ENCODE measurements around the gene RAB11B. TPM values are rescaled to one million over a fixed set of nuclear protein-coding genes. Genes with fewer than 3 reads are reported as not detected.
A peak's percentile ranks its signal among the peaks of the same experiment; 100 is the strongest.
"Not testable (repeated sequence)": the region's sequence is repeated elsewhere in the genome, so short reads cannot be mapped to it uniquely, and the experiment has no call there.

The RAB11B gene
- total RNA-seq, 1 experiment from 2014 or later, result 67.2 TPM

- Mint-ChIP-seq H3K36me3 (ENCODE audit: insufficient read depth, unreplicated experiment) (peaks cover 26% of the 10 kb centered on the region), H3K4me1 (ENCODE audit: insufficient read depth, unreplicated experiment) (peaks cover 5% of the 10 kb centered on the region), H3K9me3 (ENCODE audit: unreplicated experiment) (no peaks in the 10 kb centered on the region), H3K27ac (ENCODE audit: low read depth, unreplicated experiment) (no peak overlapping the region), H3K27me3 (ENCODE audit: insufficient read depth, unreplicated experiment) (no peaks in the 10 kb centered on the region), H3K4me3 (ENCODE audit: unreplicated experiment) (no peak overlapping the region)
- POLR2A ChIA-PET, result interaction anchor here (1.4 kb wide), 1 partner anchor 15 kb away, joined by 7 read pairs; the partner anchor contains the start of gene RAB11B
- CTCF ChIA-PET, result interaction anchor here (0.6 to 2.3 kb wide), 5 partner anchors 40 to 1372 kb away, joined by 3 to 8 read pairs (median 3); partner anchors contain the start of gene ANGPTL4
- no peak for TF ChIP-seq CTCF (IDR thresholded peaks at IDR 0.05; ENCODE audit: unreplicated experiment)
- intact Hi-C loops (cut with micrococcal nuclease), result no loop called here
- DNase-seq (ENCODE audit: unreplicated experiment), result no peak
- no TSS peak for BruUV-seq (replicated peaks)
Measured at GRCh38 chr19:8404391-8405151, 14.4 kb downstream of the RAB11B start.

- not testable (repeated sequence) for H3K4me3 Mint-ChIP-seq (ENCODE audit: unreplicated experiment); H3K27ac Mint-ChIP-seq (ENCODE audit: low read depth, unreplicated experiment); BruUV-seq (replicated peaks); H3K36me3 Mint-ChIP-seq (ENCODE audit: insufficient read depth, unreplicated experiment); H3K27me3 Mint-ChIP-seq (ENCODE audit: insufficient read depth, unreplicated experiment); H3K4me1 Mint-ChIP-seq (ENCODE audit: insufficient read depth, unreplicated experiment); H3K9me3 Mint-ChIP-seq (ENCODE audit: unreplicated experiment); DNase-seq (ENCODE audit: unreplicated experiment)
- ChIA-PET POLR2A (interaction anchor here (0.6 to 1.7 kb wide), 4 partner anchors 69 to 122 kb away, joined by 3 to 4 read pairs (median 3); no protein-coding TSS in a partner anchor), CTCF (interaction anchor here (0.6 to 1.6 kb wide), 7 partner anchors 50 to 604 kb away, joined by 3 to 4 read pairs (median 3); no protein-coding TSS in a partner anchor)
- intact Hi-C loops (cut with micrococcal nuclease), result loop anchor here (5.0 kb wide), 1 partner anchor 37 kb away; no protein-coding TSS in a partner anchor
Measured at GRCh38 chr19:8410718-8411117, 20.6 kb downstream of the RAB11B start.

- H3K27me3 Mint-ChIP-seq (ENCODE audit: insufficient read depth, unreplicated experiment), result no peaks in the 10 kb centered on the region
- CTCF ChIA-PET, result interaction anchor here (0.6 to 2.2 kb wide), 20 partner anchors 10 to 1241 kb away, joined by 3 to 20 read pairs (median 3); partner anchors contain the start of genes HNRNPM and RAB11B
- no TSS peak for BruUV-seq (replicated peaks)
- no peaks in the 10 kb centered on the region for H3K9me3 Mint-ChIP-seq (ENCODE audit: unreplicated experiment)
- peak; percentile 96 for DNase-seq (ENCODE audit: unreplicated experiment)
- H3K36me3 Mint-ChIP-seq (ENCODE audit: insufficient read depth, unreplicated experiment), result no peaks in the 10 kb centered on the region
- peak within 1 kb of the TSS; percentile 41 for H3K4me3 Mint-ChIP-seq (ENCODE audit: unreplicated experiment)
- TF ChIP-seq CTCF (IDR thresholded peaks at IDR 0.05; ENCODE audit: unreplicated experiment), result peak; percentile 61
- H3K27ac Mint-ChIP-seq (ENCODE audit: low read depth, unreplicated experiment), result no peak within 1 kb of the TSS
- H3K4me1 Mint-ChIP-seq (ENCODE audit: insufficient read depth, unreplicated experiment), result no peaks in the 10 kb centered on the region
- intact Hi-C loops (cut with micrococcal nuclease), result loop anchor here (2.0 to 5.0 kb wide), 2 partner anchors 34 to 94 kb away; no protein-coding TSS in a partner anchor
- POLR2A ChIA-PET, result interaction anchor here (0.7 to 3.8 kb wide), 14 partner anchors 11 to 101 kb away, joined by 3 to 45 read pairs (median 4); partner anchors contain the start of genes ANGPTL4, HNRNPM and ZNF414
Measured at GRCh38 chr19:8412783-8413628, 22.8 kb downstream of the RAB11B start, which contains the start of gene MARCHF2. Gene MARCHF2, plus strand, starts transcription at chr19:8413305. Its CDS starts 8,536 bp downstream, at chr19:8421841.

GRCh38 chr19:8413629-8413995, 23.5 kb downstream of the RAB11B start:
- Mint-ChIP-seq H3K9me3 (ENCODE audit: unreplicated experiment) (no peaks in the 10 kb centered on the region), H3K27me3 (ENCODE audit: insufficient read depth, unreplicated experiment) (no peaks in the 10 kb centered on the region), H3K27ac (ENCODE audit: low read depth, unreplicated experiment) (no peak overlapping the region), H3K36me3 (ENCODE audit: insufficient read depth, unreplicated experiment) (no peaks in the 10 kb centered on the region), H3K4me3 (ENCODE audit: unreplicated experiment) (peak overlapping the region; percentile 41), H3K4me1 (ENCODE audit: insufficient read depth, unreplicated experiment) (no peaks in the 10 kb centered on the region)
- POLR2A ChIA-PET, result interaction anchor here (0.7 to 3.8 kb wide), 12 partner anchors 10 to 100 kb away, joined by 3 to 45 read pairs (median 4); partner anchors contain the start of genes ANGPTL4, HNRNPM and ZNF414
- CTCF ChIA-PET, result interaction anchor here (0.6 to 2.2 kb wide), 18 partner anchors 10 to 1241 kb away, joined by 3 to 20 read pairs (median 3); partner anchors contain the start of genes HNRNPM and RAB11B
- BruUV-seq (replicated peaks), result TSS peak; percentile 34
- TF ChIP-seq CTCF (IDR thresholded peaks at IDR 0.05; ENCODE audit: unreplicated experiment), result no peak
- intact Hi-C loops (cut with micrococcal nuclease), result loop anchor here (2.0 to 5.0 kb wide), 2 partner anchors 34 to 93 kb away; no protein-coding TSS in a partner anchor
- DNase-seq (ENCODE audit: unreplicated experiment), result no peak

All from MCF 10A (cell line).